HCEC 1CT (cell line): ENCODE measurements around the gene PITX2.

Experiments
- DNase-seq: peaks from one replicate; pipeline ENCODE4 v3.0.0-alpha.2; 2017

The PITX2 gene

DNA sequence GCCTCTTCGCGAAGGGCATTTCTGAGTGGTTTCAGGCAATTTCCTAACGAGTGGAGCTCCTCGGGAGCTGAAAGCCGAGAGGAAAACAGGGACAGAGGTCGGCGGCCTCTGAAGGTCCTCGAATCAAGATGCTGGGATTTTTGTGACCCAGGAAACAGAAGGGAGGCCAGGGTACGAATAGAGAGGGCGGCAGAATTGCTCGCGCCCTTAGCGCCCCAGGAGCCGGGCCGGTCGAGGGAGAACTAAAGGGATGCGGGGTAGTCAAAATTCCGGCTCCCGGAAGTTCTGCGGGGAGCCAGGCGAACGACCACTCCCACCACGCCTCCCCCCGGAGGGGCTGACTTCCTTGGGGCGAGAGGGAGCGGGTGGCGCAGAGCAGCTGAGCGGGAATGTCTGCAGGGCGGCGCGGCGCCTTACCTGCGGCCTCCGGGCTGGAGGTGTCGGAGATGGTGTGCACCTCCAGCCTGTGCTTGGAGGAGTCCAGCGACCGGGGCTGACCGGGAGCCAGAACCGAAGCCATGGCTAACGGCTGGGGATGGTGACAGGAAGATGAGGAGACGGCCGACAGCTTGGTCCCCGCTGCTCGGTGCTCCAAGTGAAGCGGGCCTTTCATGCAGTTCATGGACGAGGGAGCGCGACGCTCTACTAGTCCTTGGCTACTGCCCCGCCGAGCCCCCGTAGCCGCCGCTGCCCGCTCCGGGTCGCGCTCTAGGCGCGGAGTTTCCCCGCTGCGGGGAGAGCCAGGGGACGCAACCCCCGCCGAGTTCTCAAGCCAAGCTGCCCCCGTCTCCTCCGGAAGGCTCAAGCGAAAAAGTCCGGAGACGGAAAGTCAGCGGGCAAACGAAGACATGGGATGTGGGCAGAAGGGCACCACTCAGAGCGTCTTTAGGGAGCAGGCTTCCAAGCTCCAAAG is 782 bp downstream of the PITX2 start:
- DNase-seq = no peak

DNA sequence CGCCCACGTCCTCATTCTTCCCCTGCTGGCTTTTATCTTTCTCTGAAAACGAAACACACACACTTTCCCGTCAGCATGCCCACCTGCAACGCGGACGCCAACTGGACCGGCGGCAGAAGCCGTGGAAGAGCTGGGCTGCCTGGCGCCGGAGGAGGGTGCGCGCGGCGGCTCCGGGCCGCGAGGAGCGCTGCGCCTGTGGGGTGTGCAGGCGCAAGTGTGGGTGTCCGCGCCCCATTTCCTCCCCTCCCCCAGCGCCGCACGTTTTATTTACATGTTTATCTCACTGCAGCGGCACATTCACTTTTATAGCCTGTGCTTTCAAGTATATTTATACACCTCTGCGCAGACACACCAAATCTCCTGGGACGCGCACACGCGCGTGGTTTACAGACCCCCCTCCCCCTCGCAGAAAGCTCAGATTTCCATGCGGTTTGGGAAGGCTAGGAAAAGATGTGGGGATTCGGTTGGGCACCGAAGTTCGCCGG is 1.5 kb downstream of the PITX2 start:
- no peak for DNase-seq

GRCh38 chr4:110620691-110621327 is 2.1 kb downstream of the PITX2 start:
- DNase-seq = no peak

- DNase-seq = no peak
Measured at GRCh38 chr4:110620322-110620690, 2.6 kb downstream of the PITX2 start.

DNA sequence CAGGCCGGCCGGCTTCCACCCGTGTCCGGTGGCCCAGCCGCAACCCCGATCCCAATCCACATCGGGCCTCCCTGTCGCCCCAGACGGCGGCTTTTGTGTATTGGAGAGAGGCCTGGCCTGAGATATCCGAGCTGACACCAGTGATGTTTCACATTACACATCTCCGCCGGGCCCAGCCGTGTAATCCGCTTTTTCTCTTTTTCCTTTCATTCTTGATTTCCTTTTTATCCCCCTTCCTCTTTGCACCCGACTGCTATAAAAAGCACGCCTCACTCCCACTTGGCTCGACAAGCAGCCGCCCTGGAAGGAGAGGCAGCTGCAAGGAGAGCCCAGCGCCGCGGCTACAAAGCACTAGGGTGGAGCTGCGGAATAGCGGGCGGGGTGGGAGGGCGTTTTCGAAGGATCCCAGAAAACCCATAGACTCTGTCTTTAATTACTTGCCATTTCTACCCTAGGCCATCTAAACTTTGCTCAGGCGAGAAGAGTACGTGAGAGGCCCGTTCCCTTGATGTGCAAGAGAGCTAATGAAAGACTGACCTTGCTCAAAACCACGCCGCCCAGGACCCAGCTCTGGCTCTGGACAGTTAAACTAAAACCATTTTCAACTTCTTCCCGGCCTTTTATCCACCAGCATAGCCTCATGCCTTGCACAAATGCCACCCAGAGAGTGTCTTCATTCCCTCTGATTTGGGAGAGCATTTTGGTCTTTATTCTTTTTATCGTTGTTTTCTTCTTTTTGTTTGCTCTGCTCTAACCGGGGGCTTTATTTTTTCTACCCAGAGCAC is 3.2 kb downstream of the PITX2 start:
- DNase-seq = no peak

DNA sequence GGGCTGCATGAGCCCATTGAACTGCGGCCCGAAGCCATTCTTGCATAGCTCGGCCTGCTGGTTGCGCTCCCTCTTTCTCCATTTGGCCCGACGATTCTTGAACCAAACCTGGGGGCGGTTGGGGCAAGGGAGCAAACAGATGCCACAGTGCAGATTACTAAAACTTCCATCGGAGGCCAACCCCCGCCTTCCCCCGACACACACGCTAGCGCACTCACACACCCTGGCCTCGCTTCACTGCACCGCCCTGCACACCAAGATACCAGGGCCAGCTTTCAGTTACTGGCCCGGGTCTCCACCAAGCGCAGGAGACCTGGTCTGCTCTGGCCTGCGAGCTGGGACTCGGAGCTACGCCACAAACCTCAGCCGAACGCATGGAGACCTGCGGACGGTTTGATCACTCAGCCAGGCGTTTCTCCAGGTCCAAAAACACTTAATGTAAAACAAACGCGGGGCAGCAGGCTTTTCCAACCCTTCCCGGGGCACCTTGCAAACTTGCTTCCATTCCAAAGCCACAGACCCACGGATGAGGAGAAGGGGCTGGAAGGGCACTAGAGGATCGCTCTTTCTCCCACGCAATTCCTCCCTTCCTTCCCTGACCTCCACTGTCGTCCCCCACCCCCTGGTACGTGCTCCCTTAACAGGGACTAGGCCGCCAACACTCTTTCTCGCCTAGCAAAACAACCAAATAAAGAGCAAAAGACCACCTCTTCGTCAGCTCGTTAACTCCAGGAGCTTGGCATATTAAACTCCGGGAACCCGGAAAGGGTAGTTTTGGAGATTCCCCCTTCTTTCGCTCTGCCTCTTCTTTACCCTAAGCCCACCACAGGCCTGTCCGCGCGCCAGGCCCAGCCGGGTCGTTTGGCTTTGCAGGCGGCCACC is 4.1 kb downstream of the PITX2 start:
- no peak for DNase-seq

GRCh38 chr4:110617646-110618580 is 5.0 kb downstream of the PITX2 start:
- no peak for DNase-seq

DNA sequence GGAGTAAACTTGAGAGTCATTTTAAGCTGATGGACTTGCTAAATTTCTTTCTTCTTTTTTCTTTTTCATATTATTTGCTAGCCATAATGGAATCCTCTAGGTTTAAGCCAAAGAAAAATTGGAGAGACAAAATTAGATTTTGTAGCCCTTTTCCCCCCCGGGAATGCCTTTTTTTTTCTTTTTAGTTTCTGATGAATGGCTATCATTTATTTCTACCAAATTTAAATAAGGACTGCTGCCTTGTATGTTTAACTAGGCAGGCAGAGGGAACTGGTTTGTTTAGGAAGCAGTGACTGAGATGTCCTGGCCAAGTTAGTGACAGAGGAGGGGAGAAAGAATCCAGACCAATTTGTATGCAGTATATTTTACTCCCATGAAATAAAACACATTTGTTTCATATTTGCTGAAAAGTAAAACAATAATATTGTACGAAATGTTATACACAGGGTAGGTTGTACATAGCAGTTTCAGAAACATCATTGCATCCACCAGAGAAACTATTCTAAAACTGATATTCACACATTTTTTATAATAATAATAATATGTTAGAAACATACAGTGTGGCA is 5.7 kb downstream of the PITX2 start:
- no peak for DNase-seq

GRCh38 chr4:110616238-110617074 is 6.4 kb downstream of the PITX2 start:
- no peak for DNase-seq

DNA sequence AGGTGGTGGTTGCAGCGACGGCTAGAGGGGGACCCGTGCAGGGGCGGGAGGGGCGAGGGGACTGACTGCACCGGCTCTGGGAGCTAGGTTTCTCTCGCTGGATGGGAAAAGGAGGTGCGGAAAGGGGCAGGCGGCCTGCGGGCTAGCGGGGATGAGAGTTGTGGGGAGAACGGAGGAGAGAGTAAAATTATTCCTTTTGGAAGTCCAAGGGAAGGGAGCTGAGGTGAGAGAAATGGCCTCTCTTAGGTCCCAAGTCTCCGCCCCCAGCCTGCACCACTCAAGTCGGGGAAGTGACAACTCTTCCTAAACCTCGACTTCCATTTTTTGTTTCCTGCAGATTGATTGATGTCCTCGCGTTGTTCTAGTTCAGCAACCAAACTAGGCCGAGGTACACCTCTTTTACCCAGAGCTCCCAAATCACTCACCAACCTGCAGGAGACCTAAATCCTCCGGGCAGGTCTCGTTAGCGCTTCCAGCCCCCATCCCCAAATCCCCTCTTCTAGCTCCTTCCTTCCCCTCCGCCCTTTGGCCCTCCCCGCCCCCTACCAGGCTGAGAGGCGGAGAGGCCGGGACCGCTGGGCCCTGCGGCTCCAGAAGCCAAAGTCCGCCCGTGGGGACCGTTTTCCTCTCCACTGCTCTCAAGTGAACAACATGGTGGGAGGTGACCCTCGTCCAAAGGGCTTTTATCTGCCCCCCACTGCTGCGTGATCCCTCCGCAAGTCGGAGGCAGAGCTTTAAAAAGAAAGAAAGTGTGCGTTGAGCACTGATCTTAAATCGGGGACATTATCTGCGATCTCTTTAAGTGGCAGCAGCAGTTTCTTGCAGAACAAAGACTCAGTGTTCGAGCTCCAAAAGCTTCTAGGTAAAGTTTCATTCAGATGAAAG is 7.3 kb downstream of the PITX2 start:
- DNase-seq = no peak

DNA sequence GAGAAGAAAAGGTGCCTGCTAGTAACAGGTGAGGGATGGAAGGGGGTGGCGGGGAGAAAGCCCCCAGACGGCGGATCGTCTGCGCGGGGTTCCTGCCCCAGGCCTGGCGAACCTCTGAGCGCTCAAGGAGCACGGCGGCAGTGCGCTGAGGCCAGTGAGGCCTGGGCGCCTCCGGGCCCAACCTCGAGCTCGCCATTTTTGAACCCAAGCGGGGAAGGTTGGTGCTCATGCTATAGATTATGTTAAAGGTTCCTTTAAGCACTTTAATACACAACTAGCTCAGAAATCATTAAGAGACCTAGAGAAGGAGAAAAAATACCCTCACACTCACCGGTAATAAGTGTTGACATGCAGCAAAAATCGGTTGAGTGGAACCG is 7.9 kb downstream of the PITX2 start:
- no peak for DNase-seq

- DNase-seq = no peak
Measured at GRCh38 chr4:110614173-110614963, 8.5 kb downstream of the PITX2 start.

- DNase-seq = no peak
Measured at GRCh38 chr4:110613745-110614144, 9.1 kb downstream of the PITX2 start.

- DNase-seq = no peak
Measured at GRCh38 chr4:110612631-110613269, 10.1 kb downstream of the PITX2 start.

GRCh38 chr4:110611968-110612447 is 10.9 kb downstream of the PITX2 start:
- no peak for DNase-seq

- no peak for DNase-seq
Measured at GRCh38 chr4:110610940-110611831, 11.7 kb downstream of the PITX2 start.
